Measurements from ENCODE around the gene KCNQ1.

KCNQ1 gene

DNA sequence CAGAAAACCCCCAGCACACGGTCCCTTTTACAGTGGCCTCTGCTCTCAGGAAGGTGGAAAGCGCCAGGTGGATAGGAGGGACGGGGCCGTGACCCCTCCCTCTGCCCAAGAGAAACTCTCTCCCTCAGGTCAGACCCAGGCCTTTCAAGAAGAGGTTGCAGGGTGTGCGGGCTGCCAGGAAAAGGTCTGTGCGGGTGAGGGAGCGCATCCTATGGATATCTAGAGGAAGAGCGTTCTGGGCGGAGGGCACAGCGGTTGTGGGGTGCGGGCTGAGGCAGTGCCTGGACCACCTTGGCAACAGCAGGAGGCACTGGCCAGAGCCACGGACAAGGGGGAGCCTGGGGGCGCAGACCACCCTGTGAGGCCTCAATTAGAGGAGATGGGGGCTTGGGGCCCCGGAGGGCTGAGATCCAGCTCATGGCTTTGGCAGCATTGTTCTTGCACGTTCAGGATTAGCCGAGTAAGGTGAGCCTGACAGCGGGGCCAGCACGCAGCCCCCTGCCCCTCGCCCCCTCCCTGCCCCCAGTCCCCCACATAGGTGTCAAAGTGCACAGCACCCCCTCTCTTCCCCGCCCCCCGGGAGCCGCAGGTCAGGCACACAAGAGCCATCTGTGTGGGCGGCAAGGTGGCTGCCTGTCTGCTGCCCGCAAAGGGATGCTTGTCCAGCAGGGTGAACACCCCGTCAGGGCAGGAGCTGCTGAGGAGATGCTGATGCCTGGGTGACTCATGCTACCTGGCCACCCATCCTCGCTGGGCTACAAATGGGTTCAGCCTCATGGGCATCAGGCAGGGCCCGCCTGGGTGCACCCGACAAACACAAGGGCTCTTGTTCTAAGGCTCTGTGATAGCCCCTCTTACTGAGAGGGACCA is 347.8 kb downstream of the KCNQ1 start:
- DNase-seq, result no peak

DNA sequence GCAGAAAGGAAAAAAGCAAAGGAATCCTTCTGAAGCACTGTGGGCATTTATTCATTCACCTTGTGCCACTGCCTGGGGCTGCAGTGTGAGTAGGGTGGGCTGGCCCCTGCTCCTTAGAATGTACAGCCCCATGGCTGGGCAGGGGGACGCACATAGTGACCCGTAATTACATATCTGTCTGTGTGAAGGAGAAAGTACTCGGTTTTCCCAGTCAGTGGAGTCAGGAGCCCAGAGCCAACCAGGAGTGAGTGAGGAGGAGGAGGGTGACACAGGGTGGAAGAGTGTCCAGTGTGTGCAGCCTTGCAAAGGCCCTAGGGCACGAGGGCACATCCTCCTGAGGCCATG is 348.9 kb downstream of the KCNQ1 start:
- no peak for DNase-seq

DNA sequence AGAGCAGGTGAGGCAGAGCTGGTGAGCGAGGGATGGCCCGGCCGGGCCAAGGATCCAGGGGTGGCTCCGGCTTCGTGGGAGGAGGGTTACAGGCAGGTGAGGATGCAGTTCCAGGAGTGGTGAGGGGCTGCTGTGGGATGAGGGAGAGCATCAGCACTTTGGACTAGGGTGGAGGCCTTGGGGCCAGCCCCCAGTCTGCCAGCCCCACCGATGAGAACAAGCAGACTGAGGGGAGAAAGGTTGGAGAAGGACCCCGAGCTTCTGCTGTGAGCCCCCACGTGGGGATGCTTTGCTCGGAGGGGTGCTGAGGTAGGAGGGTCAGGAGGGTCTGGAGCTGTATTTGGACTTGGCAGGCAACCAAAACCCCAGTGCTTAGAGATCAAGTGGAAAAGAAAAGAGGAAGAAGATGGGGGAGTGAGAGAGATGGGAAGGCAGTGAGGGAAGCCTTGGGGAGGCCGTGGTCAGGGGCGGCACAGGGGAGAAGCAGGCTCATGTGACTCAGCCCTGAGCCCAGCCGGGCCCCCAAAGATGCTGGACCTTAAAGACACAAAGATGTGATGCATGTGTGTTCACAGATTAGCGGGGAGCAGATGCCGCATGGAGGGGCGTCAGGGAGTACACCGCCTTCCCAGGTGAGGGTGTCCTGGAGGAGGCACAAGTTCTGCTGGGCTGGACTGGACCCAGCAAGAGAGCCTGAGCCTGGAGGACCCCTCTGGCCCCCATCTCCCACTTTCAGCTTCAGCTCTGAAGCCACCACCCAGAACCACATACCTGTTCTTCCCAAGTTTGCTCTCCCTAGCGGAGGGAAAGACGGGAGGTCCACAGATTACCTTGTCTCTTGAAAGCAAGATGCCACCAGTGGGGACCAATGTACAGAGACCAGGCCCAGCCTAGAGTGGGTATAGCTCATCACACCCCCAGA is 349.5 kb downstream of the KCNQ1 start:
- no peak for DNase-seq

DNA sequence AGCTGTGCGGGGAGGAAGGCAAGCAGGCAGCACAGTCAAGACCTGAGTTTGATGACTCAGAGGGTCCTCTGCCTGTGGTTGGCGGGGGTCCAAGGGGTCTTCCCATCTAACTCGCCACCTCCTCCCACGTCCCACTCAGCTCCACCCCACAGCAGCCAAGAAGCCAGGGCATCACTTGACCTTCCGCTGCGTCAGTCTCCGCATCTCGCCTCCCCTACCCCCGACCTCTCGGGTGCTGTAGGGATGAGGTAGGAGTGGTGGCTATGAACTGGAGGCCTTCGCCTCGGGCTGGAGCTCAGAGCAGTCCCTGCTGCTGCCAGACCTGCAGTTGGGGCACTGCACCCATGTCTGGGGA is 350.1 kb downstream of the KCNQ1 start:
- DNase-seq, result no peak

DNA sequence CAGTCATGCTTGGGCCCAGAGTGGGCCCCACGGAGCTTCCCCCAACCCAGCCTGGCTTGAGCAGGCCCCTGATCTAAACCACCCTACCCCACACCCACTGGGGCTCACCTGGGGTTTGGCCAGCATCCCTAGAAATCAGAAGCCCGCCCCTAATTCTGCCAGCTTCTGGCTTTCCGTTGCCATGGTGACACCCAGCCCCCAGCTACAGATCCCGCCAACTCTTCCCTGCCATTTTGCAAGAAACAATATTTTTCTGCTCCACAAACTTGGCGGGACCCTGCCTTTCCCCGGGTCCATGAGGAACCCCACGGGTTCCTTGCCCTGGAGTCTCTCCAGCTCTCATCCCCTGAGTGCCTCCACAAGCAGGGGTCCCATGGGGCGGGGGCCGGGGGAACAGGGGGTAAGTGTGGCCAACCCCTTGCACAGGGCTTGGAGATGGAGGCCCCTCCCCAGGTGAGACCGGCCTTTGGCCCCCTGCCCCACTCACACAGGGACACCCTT is 350.7 kb downstream of the KCNQ1 start:
- DNase-seq, result no peak

DNA sequence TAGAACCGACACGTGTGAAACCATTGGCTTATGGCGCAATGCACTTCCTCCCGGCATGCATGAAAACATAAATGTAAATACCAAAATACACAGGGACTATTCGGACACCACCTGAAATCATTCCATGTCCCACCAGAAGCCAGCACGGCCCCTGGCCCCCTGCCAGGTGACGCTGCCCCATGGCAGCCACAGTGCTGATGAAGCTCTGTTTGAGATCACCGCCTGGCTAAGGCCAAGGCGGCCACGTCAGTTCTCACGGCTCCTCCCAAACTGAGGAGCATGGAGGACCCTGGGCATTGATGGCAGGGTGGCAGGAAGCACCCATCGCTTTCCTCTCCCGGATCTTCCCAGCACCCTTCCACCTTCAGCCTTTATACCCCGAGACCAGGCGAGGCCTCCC is 351.3 kb downstream of the KCNQ1 start:
- DNase-seq, result no peak

DNA sequence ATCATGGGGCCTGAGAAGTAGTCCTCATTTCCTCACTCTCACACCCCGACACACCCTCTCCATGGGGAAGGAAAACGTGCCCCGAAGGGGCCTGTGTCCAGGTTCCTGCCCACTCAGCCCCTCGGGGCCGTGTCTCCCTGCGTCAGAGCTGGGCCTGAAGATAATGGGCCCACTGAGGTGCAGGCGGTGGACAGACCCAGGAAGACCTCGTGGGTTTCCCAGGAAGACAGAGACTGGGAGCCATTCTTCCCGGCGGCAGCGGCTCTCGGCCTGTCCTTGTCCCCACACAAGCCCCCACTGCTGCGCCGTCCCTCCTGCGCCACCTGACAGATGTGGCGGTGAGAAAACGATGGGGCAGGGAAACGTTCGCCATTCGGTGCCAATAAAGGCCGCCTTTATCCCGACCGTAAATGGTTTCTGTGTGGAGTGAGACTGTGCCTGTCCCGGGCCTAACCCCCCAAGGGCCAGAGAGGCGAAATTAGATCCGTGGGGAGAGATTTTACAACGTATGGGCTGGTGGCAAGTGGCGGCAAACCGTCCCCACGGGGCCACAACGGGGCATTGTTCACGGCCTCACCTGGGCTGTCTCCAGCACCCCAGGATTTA is 351.8 kb downstream of the KCNQ1 start:
- DNase-seq, result no peak

DNA sequence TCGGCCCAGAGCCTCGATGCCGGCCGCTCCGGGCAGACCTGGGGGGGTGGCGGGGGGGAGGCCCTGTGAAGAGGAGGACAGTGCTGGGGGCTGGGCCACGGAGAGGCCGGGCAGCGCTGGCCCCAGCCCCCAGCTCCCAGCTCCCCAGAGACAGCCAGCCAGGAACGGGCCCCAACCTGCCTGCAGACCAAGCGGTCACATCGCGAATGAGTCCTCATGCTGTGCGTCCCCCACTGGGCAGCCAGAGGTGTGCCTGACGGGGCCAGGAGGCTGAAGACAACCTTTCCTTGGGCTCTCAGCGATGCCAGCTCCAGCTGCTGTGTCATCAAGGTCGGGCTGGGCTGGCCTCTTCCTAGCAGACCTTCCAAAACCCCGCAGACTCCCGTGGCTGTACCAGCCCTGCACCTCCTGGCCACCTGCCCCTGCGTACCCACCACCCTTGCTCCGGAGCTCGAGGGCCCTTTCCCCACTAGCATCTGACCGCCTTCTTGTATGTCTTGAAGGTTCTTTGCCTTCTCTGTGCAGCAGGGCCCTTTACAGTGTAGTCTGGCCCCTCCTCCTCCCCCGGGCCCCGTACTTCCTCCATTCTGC is 352.4 kb downstream of the KCNQ1 start:
- DNase-seq, result no peak

DNA sequence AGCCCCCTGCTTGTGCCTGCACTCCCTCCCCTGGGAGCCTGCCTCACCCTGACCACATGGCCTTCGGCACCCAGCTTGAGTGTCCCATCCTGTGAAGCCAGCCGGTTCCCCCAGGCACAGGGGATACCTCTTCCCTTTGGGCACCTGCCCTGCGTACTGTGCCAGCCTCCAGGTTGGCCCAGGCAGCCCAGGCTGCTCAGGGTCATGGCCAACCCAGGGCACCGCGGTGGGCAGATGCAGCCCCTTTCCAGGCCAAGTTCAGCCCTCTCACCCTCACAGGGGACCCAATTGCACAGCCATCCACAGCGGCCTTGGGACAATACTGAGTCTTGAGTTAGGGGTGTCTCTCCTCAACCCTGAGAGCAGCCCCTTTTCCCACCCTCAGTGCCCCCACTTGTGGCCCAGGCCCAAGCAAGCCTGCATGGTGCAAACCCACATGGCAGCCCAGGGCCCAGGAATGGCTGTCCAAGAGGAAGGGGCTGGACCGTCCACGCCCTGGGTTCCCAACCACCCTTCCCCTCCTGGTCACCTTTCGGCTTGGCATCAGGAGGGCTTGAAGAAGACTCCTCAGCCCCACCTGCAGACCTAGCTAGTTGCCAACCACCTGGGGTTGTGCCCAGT is 353.0 kb downstream of the KCNQ1 start:
- no peak for DNase-seq

DNA sequence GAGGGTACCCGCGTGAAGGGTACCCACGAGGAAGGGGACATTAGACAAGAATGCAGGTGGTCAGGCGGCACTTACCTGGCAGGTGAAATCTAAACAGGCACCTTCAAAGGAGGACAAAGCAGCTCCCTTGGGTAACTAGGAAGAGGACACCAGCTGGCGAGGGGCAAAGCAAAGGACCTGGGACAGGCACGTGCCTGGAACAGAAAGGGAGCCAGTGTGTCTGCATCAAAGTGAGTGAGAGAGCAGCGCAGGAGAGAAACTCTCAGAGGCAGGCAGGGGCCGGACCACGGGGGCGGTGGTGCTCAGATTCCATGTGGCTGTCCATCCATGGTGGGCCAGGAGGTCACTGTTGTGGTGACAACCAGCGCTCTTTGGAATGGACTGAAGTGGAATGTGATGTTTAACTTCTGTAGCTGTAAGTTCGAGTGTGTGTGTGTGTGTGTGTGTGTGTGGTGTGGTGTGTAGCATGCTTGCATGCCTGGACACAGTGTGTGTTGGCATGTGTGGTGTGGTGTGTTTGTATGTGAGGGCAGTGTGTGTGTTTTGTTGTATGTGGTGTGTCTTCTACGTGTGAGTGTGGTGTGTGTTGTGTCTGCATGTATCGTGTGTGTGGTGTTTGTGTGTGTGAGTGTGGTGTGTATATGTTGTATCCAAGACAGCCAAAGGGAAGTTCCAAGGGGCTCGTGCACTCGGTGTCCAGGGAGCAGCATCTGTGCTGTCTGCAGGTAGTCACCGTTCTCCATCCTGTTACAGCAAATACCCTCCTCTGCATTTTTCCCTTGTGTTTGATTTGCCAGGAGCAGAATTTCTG is 354.3 kb downstream of the KCNQ1 start:
- DNase-seq, result no peak

DNA sequence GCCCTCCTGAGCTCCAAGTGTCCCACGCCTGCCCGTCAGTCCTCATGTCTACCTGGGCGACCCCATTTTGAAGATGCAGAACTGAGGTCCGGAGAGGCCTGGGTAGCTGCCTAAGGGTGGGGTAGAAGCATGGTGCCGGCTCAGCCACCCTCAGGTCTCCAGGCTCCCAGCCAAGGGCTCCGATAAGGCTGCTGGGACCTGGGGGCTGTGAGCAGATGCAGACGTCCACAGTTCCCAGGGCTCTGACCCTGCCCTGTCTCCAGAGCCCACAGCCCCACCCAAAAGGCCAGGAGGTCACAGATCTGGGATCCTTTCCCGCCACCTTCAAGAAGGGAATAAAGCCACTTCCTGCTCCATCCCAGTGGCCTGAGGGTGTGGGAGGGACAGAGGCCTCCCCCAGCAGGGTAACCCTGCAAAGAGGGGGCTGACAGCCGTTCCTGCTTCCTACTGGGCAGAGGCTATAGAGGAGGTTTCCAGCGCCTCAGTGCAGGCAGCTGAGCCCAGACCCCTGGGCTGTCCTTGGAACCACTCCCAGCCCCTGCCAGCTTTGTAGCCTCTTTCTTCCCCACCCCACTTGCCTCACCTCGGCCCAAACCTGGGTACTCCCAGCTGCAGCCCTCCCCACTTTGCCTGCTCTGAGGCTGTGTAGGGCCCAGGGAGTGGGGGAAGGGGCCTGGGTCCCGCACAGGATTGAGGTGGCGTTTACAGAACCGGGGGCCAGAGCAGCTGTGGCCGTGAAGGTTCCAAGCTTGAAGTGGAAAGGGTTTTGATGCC is 355.3 kb downstream of the KCNQ1 start:
- no peak for DNase-seq

DNA sequence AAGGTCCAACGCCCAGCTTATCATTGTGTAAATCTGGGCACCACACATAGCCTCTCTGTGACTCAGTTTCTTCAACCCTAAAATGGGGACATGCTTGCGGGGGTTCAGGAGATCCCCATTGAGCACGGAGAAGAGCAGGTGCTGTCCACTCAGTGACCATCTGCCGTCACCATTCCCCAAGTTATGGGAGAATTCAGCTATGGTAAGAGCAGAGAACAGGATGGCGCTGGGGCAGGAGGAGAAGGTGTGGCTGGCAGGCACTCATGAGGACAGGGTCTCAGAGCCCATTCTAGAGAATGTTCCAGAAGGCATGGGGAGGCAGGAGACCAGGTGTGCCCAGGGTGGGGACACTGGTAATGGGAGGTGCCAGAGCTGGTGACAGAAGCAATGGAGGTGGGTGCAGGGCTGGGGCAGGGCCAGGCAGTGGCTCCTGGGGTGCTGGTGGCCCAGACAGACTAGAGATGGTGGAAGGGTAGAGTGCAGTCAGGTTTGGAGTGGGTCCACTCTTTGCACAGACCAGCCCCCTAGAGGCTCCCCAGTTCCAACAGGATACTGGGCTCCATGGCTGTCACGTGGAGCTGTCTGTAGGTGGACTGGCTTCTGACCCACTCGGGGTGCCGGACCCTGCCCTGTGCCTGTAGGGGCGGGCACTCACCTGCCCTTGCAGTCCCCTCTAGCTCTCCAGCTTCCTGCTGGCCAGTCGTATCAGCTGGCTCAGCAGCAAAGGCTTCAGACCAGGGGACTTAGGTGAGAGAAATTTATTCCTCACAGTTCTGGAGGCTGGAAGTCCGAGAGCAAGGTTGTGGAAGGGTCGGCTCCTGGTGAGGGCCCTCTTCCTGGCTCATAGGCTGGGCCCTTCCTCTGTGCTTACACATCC is 356.1 kb downstream of the KCNQ1 start:
- no peak for DNase-seq

DNA sequence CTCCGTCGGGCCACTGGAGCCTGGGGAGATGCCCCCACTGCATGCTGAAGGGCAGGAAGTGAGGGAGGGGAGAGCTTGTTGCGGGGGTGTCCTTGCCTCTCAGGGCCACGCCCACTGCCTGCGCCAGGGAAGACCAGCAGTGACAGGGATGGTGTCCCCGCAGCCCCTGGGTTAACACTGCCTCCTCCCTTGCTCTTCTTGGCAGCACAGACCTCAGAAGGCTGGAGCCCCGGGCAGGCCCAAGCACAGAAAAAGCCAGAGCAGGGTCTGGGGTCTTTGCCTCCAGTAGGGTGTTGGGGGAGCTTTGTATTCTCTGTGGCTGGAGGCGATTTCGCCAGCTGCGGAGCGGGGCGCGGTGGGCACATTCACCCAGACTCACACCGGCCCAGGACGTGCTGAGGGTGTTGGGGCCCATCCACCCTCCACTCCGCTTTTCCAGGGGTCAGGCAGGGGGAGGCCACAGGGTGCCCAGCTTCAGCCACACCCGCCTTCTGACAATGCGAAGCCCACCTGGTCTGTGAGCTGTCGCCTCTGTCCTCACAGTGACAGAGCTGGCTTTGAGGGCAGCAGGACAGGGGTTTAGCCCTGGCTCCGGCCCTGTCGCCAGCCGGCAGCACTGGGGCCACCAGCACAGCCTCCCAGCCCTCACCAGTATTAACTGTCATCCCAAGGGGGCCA is 357.0 kb downstream of the KCNQ1 start:
- no peak for DNase-seq

DNA sequence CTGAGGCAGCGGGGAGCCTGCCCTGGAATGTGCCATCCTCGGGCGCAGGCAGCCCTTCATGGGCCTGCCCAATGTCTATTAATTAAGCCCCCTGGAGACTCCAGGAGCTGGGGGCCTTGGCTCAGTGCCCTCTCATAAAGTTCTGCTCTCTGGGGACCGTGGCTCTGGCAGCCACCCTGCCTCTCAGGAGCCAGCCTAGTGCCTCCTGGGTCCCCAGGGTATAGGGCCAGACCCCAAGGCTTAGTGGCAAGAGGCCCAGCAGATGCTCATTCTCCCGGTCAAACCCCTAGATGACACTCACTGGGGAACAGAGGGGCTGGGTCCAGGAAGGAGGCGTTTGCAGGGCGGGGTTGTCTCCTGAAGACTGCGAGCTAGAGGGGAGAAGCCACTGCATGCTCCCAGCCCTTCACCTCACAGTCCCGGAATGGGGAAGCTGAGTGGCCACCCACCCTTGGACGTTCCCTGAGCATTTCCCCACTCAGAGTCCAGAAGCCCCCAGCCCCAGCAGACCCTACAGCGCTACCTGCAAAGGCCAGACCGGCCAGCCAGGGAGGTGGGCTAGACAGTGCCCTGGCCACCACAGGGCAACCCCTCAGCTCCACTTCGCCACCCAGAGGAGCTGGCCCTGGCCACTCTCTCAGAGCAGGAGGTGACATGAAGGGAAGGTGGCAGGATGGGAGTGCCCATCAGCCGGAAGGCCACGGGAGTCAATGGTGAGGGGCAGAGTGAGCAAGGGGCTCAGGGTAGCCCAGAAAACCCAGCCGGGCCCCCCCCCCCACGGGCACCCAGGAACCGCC is 357.8 kb downstream of the KCNQ1 start:
- DNase-seq, result no peak

DNA sequence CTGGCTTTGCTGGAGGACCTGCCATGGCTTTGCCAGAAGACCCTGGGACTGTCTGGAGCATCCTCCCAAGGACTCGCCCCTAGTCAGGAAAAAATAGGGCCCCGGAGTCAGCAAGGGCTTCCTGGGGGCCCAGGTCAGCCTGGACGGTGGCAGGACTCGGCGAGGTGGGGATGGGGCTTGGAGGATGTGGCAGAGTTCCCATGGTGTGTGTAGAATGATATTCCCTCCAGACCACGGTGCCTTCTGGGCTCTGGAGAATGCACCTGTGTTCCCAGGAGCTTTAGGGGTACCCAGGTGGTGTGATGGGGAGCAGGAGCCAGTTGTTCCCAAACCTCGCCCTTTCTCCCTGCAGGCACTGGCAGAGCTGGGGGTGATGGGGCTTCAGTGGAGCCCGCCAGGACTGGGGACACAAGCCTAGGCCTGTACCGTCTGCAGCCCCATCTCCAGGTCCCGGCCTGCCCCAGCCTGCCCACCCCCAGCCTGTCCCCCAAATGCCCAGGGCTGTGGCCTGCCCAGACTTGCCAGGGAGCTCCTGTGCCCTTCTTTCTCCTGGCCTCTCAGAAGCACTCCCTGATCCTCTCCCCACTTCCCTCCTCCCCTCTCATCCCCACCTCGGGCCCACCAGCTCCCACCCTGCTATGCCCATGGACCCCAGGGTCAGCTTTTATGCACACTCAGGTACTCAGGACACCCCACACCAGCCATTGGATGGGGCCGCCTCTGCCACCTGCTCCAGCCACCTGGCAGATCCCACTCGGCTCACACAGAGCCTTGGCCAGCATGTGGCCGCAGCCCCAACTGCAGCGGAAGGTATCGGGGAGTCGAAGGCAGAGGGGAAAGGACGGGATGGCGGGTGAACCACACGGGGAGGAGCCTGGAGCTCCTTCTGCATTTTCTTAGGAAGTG is 358.6 kb downstream of the KCNQ1 start:
- DNase-seq, result no peak

DNA sequence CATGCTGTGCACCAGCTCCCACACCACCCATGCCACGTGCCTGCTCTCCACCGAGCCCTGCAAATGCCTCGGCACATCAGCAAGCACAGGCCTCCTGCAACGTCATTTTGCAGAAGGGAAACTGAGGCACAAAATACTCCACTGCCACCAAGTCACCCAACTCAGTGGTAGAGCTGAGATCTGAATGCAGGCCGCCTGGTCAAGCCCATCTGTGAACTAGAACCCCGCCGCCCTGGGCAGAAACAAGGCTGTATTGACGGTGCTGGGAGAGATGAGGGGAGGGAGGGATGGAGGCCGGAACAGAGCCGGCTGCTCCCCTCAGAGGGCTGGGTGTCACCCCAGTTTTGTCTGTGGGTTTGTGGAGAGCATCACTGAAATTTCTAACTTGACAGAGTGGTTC is 359.4 kb downstream of the KCNQ1 start:
- no peak for DNase-seq

DNA sequence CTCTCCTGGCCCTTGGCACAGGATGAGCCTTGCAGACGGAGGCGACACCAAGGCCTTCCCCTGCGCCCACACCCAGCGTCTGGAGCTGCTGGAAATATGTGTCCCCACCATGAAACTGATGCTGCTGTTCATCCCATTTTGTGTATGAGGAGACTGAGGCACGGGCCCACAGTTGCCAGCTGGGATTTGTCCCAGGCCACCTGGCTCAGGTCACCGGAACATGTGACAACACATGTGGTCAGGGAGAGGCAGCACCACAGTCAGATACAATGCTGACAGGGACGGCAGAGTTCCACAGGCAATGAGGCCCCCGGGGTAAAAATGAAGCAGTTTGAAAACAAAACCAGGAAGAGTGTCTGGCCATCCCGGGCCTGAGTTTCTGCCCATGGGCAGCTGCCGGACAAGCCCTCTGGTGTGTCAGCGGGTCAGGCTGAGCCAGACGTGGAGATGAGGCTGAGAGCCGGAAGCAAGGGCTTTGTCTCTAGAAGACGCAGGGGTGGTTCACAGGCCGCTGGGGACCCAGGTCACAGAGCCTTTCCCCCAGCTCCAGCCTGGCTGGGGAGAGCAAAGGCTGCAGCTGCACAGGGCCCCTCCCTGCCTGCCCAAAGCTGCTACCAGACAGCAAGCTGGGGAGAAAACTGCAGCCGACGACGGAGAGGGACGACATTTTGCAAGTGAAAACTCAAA is 360.0 kb downstream of the KCNQ1 start:
- DNase-seq, result no peak

Measured in 8988T (cell line).